GM12864 (cell line): ENCODE results near the gene GMDS.

Experiments
- DNase-seq: peaks from one replicate; pipeline ENCODE4 v3.0.0-alpha.2; 2011; ENCODE audit warnings: low read depth
- H3K4me3 ChIP-seq: 2 replicates; pipeline ENCODE4 v1.5.1; 2011; ENCODE audit warnings: mild to moderate bottlenecking, low read depth, low read length, control low read depth
- CTCF ChIP-seq: IDR thresholded peaks from 2 replicates; pipeline ENCODE4 v1.5.1; 2011; ENCODE audit warnings: low read depth, mild to moderate bottlenecking, moderate library complexity, low read length, control low read depth, inconsistent platforms; ENCODE audit errors: missing control alignments

GMDS gene

GRCh38 chr6:1854296-1854695 is 391.1 kb downstream of the GMDS start:
- H3K4me3 ChIP-seq = no peak overlapping the region
- DNase-seq = no peak
- TF ChIP-seq CTCF = no peak

GRCh38 chr6:1853761-1854160 is 391.6 kb downstream of the GMDS start:
- H3K4me3 ChIP-seq = no peak overlapping the region
- TF ChIP-seq CTCF = no peak
- no peak for DNase-seq

- no peak for TF ChIP-seq CTCF
- no peak overlapping the region for H3K4me3 ChIP-seq
- DNase-seq = no peak
Measured at GRCh38 chr6:1851681-1852456, 393.5 kb downstream of the GMDS start.

- no peak for TF ChIP-seq CTCF
- H3K4me3 ChIP-seq = no peak overlapping the region
- DNase-seq = no peak
Measured at GRCh38 chr6:1850840-1851157, 394.6 kb downstream of the GMDS start.

GRCh38 chr6:1850121-1850839 is 395.1 kb downstream of the GMDS start:
- no peak for DNase-seq
- H3K4me3 ChIP-seq = no peak overlapping the region
- no peak for TF ChIP-seq CTCF

- no peak overlapping the region for H3K4me3 ChIP-seq
- DNase-seq = no peak
- TF ChIP-seq CTCF = no peak
Measured at GRCh38 chr6:1849691-1850090, 395.7 kb downstream of the GMDS start.

GRCh38 chr6:1848752-1849151 is 396.7 kb downstream of the GMDS start:
- no peak overlapping the region for H3K4me3 ChIP-seq
- no peak for TF ChIP-seq CTCF
- DNase-seq = no peak
